Endothelial cell (in vitro differentiated cells): ENCODE data around the gene KCNB1. TPM values are rescaled to one million over a fixed set of nuclear protein-coding genes. Genes with fewer than 3 reads are reported as not detected.

ENCODE experiments used
- DNase-seq: peaks from one replicate; pipeline ENCODE4 v3.0.0; 2021; ENCODE audit warnings: low spot score
- H3K27ac Mint-ChIP-seq: one replicate; pipeline ENCODE4 v1.8.0; 2021; ENCODE audit warnings: mixed read lengths, inconsistent platforms; ENCODE audit not compliant: unreplicated experiment
- H3K27me3 Mint-ChIP-seq: one replicate; pipeline ENCODE4 v1.8.0; 2021; ENCODE audit warnings: mild to moderate bottlenecking, moderate library complexity, mixed read lengths, inconsistent platforms; ENCODE audit not compliant: unreplicated experiment
- H3K36me3 Mint-ChIP-seq: one replicate; pipeline ENCODE4 v1.8.0; 2021; ENCODE audit warnings: mild to moderate bottlenecking, low read depth, mixed read lengths, inconsistent platforms; ENCODE audit not compliant: unreplicated experiment
- H3K4me1 Mint-ChIP-seq: one replicate; pipeline ENCODE4 v1.8.0; 2021; ENCODE audit warnings: mild to moderate bottlenecking, mixed read lengths, inconsistent platforms; ENCODE audit not compliant: unreplicated experiment
- H3K4me3 Mint-ChIP-seq: one replicate; pipeline ENCODE4 v1.8.0; 2021; ENCODE audit warnings: mild to moderate bottlenecking, mixed read lengths, inconsistent platforms; ENCODE audit not compliant: unreplicated experiment
- H3K9me3 Mint-ChIP-seq: one replicate; pipeline ENCODE4 v1.8.0; 2021; ENCODE audit warnings: mixed read lengths, inconsistent platforms; ENCODE audit not compliant: unreplicated experiment
- total RNA-seq: library from RNA; stranded (reverse); fragmentation: NEBNext Ultra II Directional; extraction: Animal tissue kit (Norgen Biotek cat#: 25700); gene quantifications from one replicate; pipeline ENCODE4 v1.2.1, GENCODE V29; 2021; ENCODE audit not compliant: unreplicated experiment
- TF ChIP-seq, protein P1 (sequence below): fragments of 200-600 bp; sonication (generic); IDR thresholded peaks from one replicate; pipeline ENCODE4 v1.5.0; 2021; ENCODE audit warnings: antibody characterized with exemption; ENCODE audit not compliant: unreplicated experiment

Gene KCNB1
- total RNA-seq, 1 donor from 2014 or later: 0.36 TPM

DNA sequence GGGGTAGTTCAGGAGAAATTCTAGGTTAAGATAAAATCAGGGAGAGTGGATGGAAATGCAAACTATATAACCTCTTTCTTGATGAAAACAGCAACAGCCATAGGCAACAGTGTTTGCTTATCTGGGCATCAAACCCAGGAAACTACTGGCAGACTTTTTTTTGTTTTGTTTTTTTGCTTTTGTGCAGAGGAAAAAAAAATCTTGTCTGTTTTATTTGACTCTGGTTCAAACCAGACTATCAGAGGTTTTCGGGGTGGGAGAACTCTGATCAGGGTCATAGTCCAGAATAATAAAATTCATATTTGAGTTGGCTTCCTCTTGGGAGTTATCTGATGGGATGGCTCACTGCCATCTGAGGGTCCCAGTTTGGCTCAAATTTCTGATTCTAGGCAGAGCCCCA is 115.8 kb downstream of the KCNB1 start:
- H3K4me1 Mint-ChIP-seq: peaks cover 5% of the 10 kb centered on the region
- DNase-seq: no peak
- H3K4me3 Mint-ChIP-seq: no peak overlapping the region
- H3K36me3 Mint-ChIP-seq: no peaks in the 10 kb centered on the region
- H3K27ac Mint-ChIP-seq: no peak overlapping the region
- no peaks in the 10 kb centered on the region for H3K27me3 Mint-ChIP-seq
- TF ChIP-seq, protein P1, sequence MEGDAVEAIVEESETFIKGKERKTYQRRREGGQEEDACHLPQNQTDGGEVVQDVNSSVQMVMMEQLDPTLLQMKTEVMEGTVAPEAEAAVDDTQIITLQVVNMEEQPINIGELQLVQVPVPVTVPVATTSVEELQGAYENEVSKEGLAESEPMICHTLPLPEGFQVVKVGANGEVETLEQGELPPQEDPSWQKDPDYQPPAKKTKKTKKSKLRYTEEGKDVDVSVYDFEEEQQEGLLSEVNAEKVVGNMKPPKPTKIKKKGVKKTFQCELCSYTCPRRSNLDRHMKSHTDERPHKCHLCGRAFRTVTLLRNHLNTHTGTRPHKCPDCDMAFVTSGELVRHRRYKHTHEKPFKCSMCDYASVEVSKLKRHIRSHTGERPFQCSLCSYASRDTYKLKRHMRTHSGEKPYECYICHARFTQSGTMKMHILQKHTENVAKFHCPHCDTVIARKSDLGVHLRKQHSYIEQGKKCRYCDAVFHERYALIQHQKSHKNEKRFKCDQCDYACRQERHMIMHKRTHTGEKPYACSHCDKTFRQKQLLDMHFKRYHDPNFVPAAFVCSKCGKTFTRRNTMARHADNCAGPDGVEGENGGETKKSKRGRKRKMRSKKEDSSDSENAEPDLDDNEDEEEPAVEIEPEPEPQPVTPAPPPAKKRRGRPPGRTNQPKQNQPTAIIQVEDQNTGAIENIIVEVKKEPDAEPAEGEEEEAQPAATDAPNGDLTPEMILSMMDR: no peak
- no peaks in the 10 kb centered on the region for H3K9me3 Mint-ChIP-seq

DNA sequence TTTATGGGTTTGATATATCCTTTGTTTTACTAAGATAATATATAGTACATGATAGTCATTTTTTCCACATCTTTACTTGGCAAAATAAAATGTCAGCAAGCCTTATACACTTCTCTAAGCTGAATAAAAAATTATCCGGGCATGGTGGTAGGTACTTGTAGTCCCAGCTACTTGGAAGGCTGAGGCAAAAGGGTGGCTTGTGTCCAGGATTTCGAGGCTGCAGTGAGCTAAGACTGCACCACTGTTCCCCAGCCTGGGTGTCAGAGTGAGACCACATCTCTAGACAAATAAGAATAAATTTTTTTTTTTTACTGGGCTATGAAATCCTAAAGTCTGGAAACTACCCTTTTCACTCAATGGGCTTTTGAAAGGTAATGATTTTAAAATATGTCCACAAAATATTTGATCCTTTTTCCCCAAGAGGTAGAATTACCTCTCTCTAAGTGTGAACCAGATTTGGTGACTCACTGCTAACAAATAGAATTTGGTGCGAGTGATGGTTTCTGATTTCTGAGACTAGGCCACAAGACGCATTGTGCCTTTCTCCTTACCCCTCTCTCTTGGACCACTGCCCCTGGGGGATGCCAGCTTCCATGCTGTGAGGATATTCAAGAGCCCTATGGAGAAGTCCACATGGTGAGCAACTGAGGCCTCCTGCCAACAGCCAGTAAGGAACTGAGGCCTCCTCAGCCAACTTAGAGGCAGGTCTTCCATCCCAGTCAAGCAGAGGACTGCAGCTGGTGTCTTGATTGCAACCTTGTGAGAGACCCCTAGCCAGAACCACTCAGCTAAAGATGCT is 120.4 kb downstream of the KCNB1 start:
- Mint-ChIP-seq H3K27ac (no peak overlapping the region), H3K4me1 (peaks cover 3% of the 10 kb centered on the region), H3K36me3 (no peaks in the 10 kb centered on the region), H3K27me3 (peaks cover 3% of the 10 kb centered on the region), H3K4me3 (no peak overlapping the region), H3K9me3 (no peaks in the 10 kb centered on the region)
- DNase-seq: no peak
- TF ChIP-seq, protein P1: no peak

DNA sequence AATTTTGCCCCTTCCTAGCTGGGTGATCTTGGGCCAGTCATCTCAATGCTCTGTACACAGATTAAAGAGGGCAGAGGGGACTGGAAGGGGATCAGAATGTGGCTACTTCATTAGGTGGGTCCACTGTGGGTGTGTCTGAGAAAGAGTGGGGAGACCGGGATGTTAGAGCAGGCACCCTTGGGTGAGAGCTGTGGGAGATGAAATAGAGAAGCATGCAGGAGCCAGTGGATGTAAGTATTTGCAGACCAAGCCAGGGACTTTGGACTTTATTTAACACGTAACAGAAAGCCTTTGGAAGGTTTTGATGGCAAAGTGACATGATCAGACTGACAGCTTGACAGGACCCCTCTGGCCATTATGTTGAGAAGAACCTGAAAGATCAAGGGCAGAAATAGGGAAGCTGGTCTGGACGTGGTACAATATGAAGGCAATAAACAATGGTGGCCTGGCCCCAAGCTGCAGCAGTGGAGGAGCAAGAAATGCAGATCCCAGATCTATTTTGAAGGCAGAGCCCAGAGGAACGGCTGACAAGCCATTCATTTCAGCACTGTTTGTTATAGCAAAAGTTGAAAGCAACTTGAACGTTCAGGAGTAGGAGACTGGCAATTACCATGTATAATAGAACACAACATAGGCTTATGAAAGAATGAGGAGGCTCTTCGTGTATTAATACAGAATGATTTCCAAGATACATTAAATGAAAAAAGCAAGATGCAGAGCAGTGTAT is 122.1 kb downstream of the KCNB1 start:
- Mint-ChIP-seq H3K9me3 (no peaks in the 10 kb centered on the region), H3K27ac (no peak overlapping the region), H3K27me3 (peaks cover 3% of the 10 kb centered on the region), H3K36me3 (no peaks in the 10 kb centered on the region), H3K4me1 (peaks cover 3% of the 10 kb centered on the region), H3K4me3 (no peak overlapping the region)
- TF ChIP-seq, protein P1: no peak
- no peak for DNase-seq

DNA sequence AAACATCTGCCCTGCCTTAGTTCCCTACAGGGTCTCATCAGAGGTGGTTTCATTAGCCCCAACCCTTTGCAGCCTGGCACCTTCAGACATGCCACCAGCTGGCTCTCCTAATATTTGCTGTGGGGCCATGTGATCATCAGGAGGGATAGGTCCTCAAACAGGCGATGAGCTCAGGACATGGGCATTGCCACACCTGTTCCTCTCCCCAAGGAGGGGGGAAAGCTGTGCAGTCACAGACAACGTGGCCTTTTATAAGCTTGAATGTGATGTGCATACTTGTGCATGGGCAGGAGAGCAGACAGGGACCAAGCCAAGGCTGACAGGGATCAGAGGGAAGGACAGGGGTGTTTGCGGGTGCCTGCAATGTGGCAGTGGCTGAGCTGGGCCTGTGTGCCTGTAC is 125.8 kb downstream of the KCNB1 start:
- no peak overlapping the region for H3K4me3 Mint-ChIP-seq
- DNase-seq: no peak
- no peaks in the 10 kb centered on the region for H3K36me3 Mint-ChIP-seq
- H3K27ac Mint-ChIP-seq: no peak overlapping the region
- TF ChIP-seq, protein P1: no peak
- peaks cover 3% of the 10 kb centered on the region for H3K27me3 Mint-ChIP-seq
- H3K9me3 Mint-ChIP-seq: no peaks in the 10 kb centered on the region
- H3K4me1 Mint-ChIP-seq: no peaks in the 10 kb centered on the region

DNA sequence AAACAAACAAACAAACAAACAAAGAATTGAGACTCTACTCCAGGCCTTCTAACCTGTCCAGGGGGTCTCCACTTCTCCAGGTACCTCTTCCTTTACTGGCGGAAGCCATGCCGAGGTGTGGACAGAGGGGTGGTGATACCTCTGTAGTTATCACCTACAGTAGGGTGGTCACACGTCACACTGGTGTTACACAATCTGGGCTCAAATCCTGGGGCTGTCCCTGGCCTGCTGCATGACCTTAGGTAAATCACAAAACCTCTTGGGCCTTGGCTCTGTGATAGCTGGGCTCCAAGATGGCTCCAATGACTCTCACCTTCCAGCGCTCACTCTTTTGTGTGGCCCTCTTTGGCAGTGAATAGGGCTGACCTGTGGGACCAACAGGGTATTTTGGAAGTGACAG is 127.8 kb downstream of the KCNB1 start:
- H3K27ac Mint-ChIP-seq: no peak overlapping the region
- H3K27me3 Mint-ChIP-seq: peaks cover 1% of the 10 kb centered on the region
- H3K4me1 Mint-ChIP-seq: no peaks in the 10 kb centered on the region
- no peaks in the 10 kb centered on the region for H3K9me3 Mint-ChIP-seq
- DNase-seq: no peak
- TF ChIP-seq, protein P1: no peak
- H3K4me3 Mint-ChIP-seq: no peak overlapping the region
- no peaks in the 10 kb centered on the region for H3K36me3 Mint-ChIP-seq
